ENCODE results near the gene GNAS-AS1.

The GNAS-AS1 gene

DNA sequence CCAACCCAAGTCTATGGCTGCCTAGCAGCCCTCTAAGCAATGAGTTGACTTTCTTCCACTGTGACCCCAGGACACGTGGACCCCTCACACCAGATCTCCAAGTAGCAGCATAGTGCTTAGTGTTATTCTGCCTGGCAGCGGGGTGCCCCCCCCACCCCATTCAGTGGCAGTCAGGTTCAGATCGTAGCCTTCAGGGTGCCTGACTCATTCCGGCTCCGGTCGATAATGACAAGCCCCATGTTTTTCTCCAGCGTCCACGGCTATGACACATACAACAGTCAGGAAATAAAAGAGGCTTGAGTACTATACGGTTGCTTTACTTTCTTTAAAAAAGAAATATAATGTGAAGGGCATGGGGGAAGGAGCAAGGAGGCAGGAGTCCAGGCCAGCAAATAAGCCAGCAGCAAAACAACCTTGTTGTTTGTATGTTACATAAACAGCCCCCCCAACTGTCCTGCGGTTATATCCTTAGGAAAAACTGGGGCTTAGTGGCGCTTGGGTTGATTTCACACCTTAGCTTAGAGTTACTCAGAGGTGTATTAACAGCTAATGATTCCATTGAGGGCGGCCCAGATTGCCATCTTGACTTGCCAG, 24.9 kb upstream of the GNAS-AS1 start:
- no peak overlapping the region for H2AFZ ChIP-seq (ENCODE audit: insufficient read depth, low read length, poor library complexity)

DNA sequence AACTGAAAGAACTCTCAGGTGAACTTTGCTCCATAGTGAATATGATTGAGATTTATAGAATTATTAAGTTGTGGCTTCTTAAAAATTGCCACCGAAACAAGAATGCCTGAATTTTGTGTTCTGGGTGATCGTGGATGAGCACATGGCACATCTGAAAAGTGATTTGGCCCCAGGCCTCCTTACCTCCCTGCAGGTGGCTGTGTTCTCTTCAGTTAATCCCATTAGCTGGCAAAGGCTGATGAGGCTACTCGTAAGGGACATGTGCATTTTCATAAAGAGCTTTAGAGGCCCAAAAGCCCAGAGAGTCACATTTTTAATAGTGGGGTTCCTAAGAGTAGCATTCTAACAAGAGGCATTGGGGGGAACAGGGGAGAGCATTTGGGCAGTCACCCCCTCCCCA, 24.4 kb upstream of the GNAS-AS1 start:
- no peaks in the 10 kb centered on the region for H3K36me3 ChIP-seq (ENCODE audit: control insufficient read depth in 1 of 2, insufficient read depth in 2 of 2, low read length in 2 of 2)
- no peak overlapping the region for H2BK120ac ChIP-seq (ENCODE audit: insufficient read depth, low read length, poor library complexity)
- no peak overlapping the region for H3K4me3 ChIP-seq (ENCODE audit: low read depth, low read length)
- H3K9ac ChIP-seq (ENCODE audit: low read length) = no peak overlapping the region
- H4K8ac ChIP-seq (ENCODE audit: low read depth, low read length) = no peak overlapping the region
- H3K4me1 ChIP-seq (ENCODE audit: control insufficient read depth in 1 of 2, insufficient read depth in 2 of 2, low read length in 2 of 2) = peaks cover 0 to 2% of the 10 kb centered on the region in 2 experiments
- no peak for DNase-seq
- H4K91ac ChIP-seq (ENCODE audit: low read depth, low read length) = no peak overlapping the region
- no peak overlapping the region for H3K18ac ChIP-seq (ENCODE audit: low read length)
- no peak overlapping the region for H3K14ac ChIP-seq (ENCODE audit: low read length)
- H2BK5ac ChIP-seq (ENCODE audit: low read depth, low read length, poor library complexity) = no peak overlapping the region
- WGBS (ENCODE audit: extremely low coverage, insufficient coverage, insufficient read length) = no CpG with 5 or more reads among the region's 3 CpGs
- no peak overlapping the region for H3K4me2 ChIP-seq (ENCODE audit: low read length)
- H3K27ac ChIP-seq (ENCODE audit: low read depth, low read length) = no peak overlapping the region
- H2AK5ac ChIP-seq (ENCODE audit: low read length) = no peak overlapping the region
- no peak overlapping the region for H3K4ac ChIP-seq (ENCODE audit: low read depth, low read length)
- no peak overlapping the region for H3K23ac ChIP-seq (ENCODE audit: low read length)
- H4K12ac ChIP-seq (ENCODE audit: low read depth, low read length) = no peak overlapping the region
- H2BK12ac ChIP-seq (ENCODE audit: low read length) = no peak overlapping the region
- H2AFZ ChIP-seq (ENCODE audit: insufficient read depth, low read length, poor library complexity) = no peak overlapping the region
- no peaks in the 10 kb centered on the region for H3K79me1 ChIP-seq (ENCODE audit: low read length)
- peaks cover 2% of the 10 kb centered on the region for H3K9me3 ChIP-seq (ENCODE audit: insufficient read depth, low read depth, low read length)
- no peaks in the 10 kb centered on the region for H3K27me3 ChIP-seq (ENCODE audit: insufficient read depth, low read length)
- no peaks in the 10 kb centered on the region for H3K79me2 ChIP-seq (ENCODE audit: control insufficient read depth, insufficient read depth, low read length, poor library complexity)

More for the DNA sequence above, 24.9 kb upstream of the GNAS-AS1 start:
- H2BK120ac ChIP-seq (ENCODE audit: insufficient read depth, low read length, poor library complexity) = no peak overlapping the region
- H4K8ac ChIP-seq (ENCODE audit: low read depth, low read length) = no peak overlapping the region
- peaks cover 0 to 2% of the 10 kb centered on the region in 2 experiments for H3K4me1 ChIP-seq (ENCODE audit: control insufficient read depth in 1 of 2, insufficient read depth in 2 of 2, low read length in 2 of 2)
- H2AK5ac ChIP-seq (ENCODE audit: low read length) = no peak overlapping the region
- no peak overlapping the region for H2BK12ac ChIP-seq (ENCODE audit: low read length)
- H4K12ac ChIP-seq (ENCODE audit: low read depth, low read length) = no peak overlapping the region
- H2BK5ac ChIP-seq (ENCODE audit: low read depth, low read length, poor library complexity) = no peak overlapping the region
- H3K4me3 ChIP-seq (ENCODE audit: low read depth, low read length) = no peak overlapping the region
- no peaks in the 10 kb centered on the region for H3K27me3 ChIP-seq (ENCODE audit: insufficient read depth, low read length)
- no peak overlapping the region for H3K4ac ChIP-seq (ENCODE audit: low read depth, low read length)
- no peak overlapping the region for H3K4me2 ChIP-seq (ENCODE audit: low read length)
- peaks cover 2% of the 10 kb centered on the region for H3K9me3 ChIP-seq (ENCODE audit: insufficient read depth, low read depth, low read length)
- no peaks in the 10 kb centered on the region for H3K36me3 ChIP-seq (ENCODE audit: control insufficient read depth in 1 of 2, insufficient read depth in 2 of 2, low read length in 2 of 2)
- no peak overlapping the region for H3K18ac ChIP-seq (ENCODE audit: low read length)
- no peak overlapping the region for H4K91ac ChIP-seq (ENCODE audit: low read depth, low read length)
- no peaks in the 10 kb centered on the region for H3K79me1 ChIP-seq (ENCODE audit: low read length)
- H3K27ac ChIP-seq (ENCODE audit: low read depth, low read length) = no peak overlapping the region
- H3K23ac ChIP-seq (ENCODE audit: low read length) = no peak overlapping the region
- no peak overlapping the region for H3K14ac ChIP-seq (ENCODE audit: low read length)
- no peak overlapping the region for H3K9ac ChIP-seq (ENCODE audit: low read length)
- no CpG with 5 or more reads among the region's 12 CpGs for whole genome bisulfite sequencing (ENCODE audit: extremely low coverage, insufficient coverage, insufficient read length)
- no peaks in the 10 kb centered on the region for H3K79me2 ChIP-seq (ENCODE audit: control insufficient read depth, insufficient read depth, low read length, poor library complexity)
- DNase-seq = no peak

DNA sequence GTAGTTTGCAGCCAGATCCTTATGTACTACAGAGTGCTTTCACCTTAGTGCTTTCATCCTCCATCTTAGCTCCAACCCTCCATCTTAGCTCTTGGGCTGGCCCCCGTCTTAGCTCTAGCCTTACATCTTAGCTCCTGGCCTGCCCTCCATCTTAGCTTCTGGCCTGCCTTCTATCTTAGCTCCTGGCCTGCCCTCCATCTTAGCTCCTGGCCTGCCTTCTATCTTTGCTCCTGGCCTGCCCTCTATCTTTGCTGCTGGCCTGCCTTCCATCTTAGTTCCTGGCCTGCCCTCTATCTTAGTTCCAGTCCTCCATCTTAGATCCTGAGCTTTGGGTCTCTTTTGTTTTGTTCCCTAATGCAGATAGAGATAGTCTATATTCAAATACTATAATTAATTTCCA, 23.8 kb upstream of the GNAS-AS1 start:
- H3K79me2 ChIP-seq (ENCODE audit: control insufficient read depth, insufficient read depth, low read length, poor library complexity) = no peaks in the 10 kb centered on the region
- no peak overlapping the region for H2BK120ac ChIP-seq (ENCODE audit: insufficient read depth, low read length, poor library complexity)
- H3K4me2 ChIP-seq (ENCODE audit: low read length) = no peak overlapping the region
- H3K27me3 ChIP-seq (ENCODE audit: insufficient read depth, low read length) = no peaks in the 10 kb centered on the region
- H3K4me1 ChIP-seq (ENCODE audit: control insufficient read depth in 1 of 2, insufficient read depth in 2 of 2, low read length in 2 of 2) = peaks cover 0 to 2% of the 10 kb centered on the region in 2 experiments
- H4K91ac ChIP-seq (ENCODE audit: low read depth, low read length) = no peak overlapping the region
- H3K27ac ChIP-seq (ENCODE audit: low read depth, low read length) = no peak overlapping the region
- H3K9ac ChIP-seq (ENCODE audit: low read length) = no peak overlapping the region
- H4K12ac ChIP-seq (ENCODE audit: low read depth, low read length) = no peak overlapping the region
- no peak overlapping the region for H2BK12ac ChIP-seq (ENCODE audit: low read length)
- no peak overlapping the region for H2BK5ac ChIP-seq (ENCODE audit: low read depth, low read length, poor library complexity)
- H3K4me3 ChIP-seq (ENCODE audit: low read depth, low read length) = no peak overlapping the region
- whole genome bisulfite sequencing (ENCODE audit: extremely low coverage, insufficient coverage, insufficient read length) = no CpG with 5 or more reads among the region's 1 CpG
- no peak overlapping the region for H3K14ac ChIP-seq (ENCODE audit: low read length)
- H3K79me1 ChIP-seq (ENCODE audit: low read length) = no peaks in the 10 kb centered on the region
- no peak overlapping the region for H3K4ac ChIP-seq (ENCODE audit: low read depth, low read length)
- H3K36me3 ChIP-seq (ENCODE audit: control insufficient read depth in 1 of 2, insufficient read depth in 2 of 2, low read length in 2 of 2) = no peaks in the 10 kb centered on the region
- no peak overlapping the region for H3K23ac ChIP-seq (ENCODE audit: low read length)
- H3K9me3 ChIP-seq (ENCODE audit: insufficient read depth, low read depth, low read length) = peaks cover 2% of the 10 kb centered on the region
- DNase-seq = no peak
- H2AK5ac ChIP-seq (ENCODE audit: low read length) = no peak overlapping the region
- H3K18ac ChIP-seq (ENCODE audit: low read length) = no peak overlapping the region
- H2AFZ ChIP-seq (ENCODE audit: insufficient read depth, low read length, poor library complexity) = no peak overlapping the region
- H4K8ac ChIP-seq (ENCODE audit: low read depth, low read length) = no peak overlapping the region

DNA sequence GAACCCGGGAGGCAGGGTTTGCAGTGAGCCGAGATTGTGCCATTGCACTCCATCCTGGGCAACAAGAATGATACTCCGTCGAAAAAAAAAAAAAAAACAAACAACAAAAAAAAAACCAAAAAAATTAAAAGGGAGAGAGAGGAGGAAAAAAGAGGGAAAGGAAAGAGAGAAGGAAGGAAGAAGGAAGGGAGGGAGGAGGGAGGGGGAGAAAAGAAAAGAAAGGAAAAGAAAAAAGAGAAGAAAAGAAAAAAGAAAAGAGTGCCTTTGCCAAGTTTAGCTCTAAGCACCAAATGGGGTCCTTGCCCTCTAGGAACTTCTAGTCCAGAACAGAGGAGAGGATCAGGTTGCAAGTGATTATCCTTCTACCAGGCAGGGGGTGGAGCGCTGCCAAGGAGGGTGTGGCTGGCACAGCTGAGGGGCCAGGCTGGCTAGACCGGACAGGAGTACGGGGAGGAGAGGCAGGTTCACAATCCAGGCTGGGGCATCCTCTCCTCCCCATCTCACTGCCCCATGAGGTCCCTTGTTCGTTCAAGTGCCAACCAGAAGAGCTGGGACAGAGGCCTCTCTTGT, 20.9 kb upstream of the GNAS-AS1 start:
- H3K18ac ChIP-seq (ENCODE audit: low read length) = no peak overlapping the region
- no peak overlapping the region for H2AFZ ChIP-seq (ENCODE audit: insufficient read depth, low read length, poor library complexity)
- H2BK120ac ChIP-seq (ENCODE audit: insufficient read depth, low read length, poor library complexity) = no peak overlapping the region
- DNase-seq = no peak
- H3K4ac ChIP-seq (ENCODE audit: low read depth, low read length) = no peak overlapping the region
- H3K9me3 ChIP-seq (ENCODE audit: insufficient read depth, low read depth, low read length) = peaks cover 2% of the 10 kb centered on the region
- H3K4me1 ChIP-seq (ENCODE audit: control insufficient read depth in 1 of 2, insufficient read depth in 2 of 2, low read length in 2 of 2) = no peaks in the 10 kb centered on the region
- H3K27ac ChIP-seq (ENCODE audit: low read depth, low read length) = no peak overlapping the region
- H4K12ac ChIP-seq (ENCODE audit: low read depth, low read length) = no peak overlapping the region
- H2BK5ac ChIP-seq (ENCODE audit: low read depth, low read length, poor library complexity) = no peak overlapping the region
- H4K91ac ChIP-seq (ENCODE audit: low read depth, low read length) = no peak overlapping the region
- no peaks in the 10 kb centered on the region for H3K36me3 ChIP-seq (ENCODE audit: control insufficient read depth in 1 of 2, insufficient read depth in 2 of 2, low read length in 2 of 2)
- no peak overlapping the region for H3K4me2 ChIP-seq (ENCODE audit: low read length)
- H2BK12ac ChIP-seq (ENCODE audit: low read length) = no peak overlapping the region
- WGBS (ENCODE audit: extremely low coverage, insufficient coverage, insufficient read length) = no CpG with 5 or more reads among the region's 8 CpGs
- no peaks in the 10 kb centered on the region for H3K79me2 ChIP-seq (ENCODE audit: control insufficient read depth, insufficient read depth, low read length, poor library complexity)
- H3K23ac ChIP-seq (ENCODE audit: low read length) = no peak overlapping the region
- H3K9ac ChIP-seq (ENCODE audit: low read length) = no peak overlapping the region
- H3K14ac ChIP-seq (ENCODE audit: low read length) = no peak overlapping the region
- H3K79me1 ChIP-seq (ENCODE audit: low read length) = peaks cover 1% of the 10 kb centered on the region
- no peak overlapping the region for H2AK5ac ChIP-seq (ENCODE audit: low read length)
- H4K8ac ChIP-seq (ENCODE audit: low read depth, low read length) = no peak overlapping the region
- no peak overlapping the region for H3K4me3 ChIP-seq (ENCODE audit: low read depth, low read length)
- H3K27me3 ChIP-seq (ENCODE audit: insufficient read depth, low read length) = no peaks in the 10 kb centered on the region

All from trophoblast cell (in vitro differentiated cells and primary cell).